SK-N-MC (cell line): ENCODE results near the gene RHBDD1.

Experiments
- EZH2 ChIP-seq: fragments of 200-600 bp; sonication (generic); IDR thresholded peaks from one replicate; pipeline ENCODE4 v1.6.1; 2017; ENCODE audit warnings: antibody characterized with exemption
- POLR2AphosphoS5 ChIP-seq: IDR thresholded peaks from 2 replicates; pipeline ENCODE4 v1.6.1; 2012; ENCODE audit warnings: mild to moderate bottlenecking, low read depth, low read length, borderline replicate concordance

DNA sequence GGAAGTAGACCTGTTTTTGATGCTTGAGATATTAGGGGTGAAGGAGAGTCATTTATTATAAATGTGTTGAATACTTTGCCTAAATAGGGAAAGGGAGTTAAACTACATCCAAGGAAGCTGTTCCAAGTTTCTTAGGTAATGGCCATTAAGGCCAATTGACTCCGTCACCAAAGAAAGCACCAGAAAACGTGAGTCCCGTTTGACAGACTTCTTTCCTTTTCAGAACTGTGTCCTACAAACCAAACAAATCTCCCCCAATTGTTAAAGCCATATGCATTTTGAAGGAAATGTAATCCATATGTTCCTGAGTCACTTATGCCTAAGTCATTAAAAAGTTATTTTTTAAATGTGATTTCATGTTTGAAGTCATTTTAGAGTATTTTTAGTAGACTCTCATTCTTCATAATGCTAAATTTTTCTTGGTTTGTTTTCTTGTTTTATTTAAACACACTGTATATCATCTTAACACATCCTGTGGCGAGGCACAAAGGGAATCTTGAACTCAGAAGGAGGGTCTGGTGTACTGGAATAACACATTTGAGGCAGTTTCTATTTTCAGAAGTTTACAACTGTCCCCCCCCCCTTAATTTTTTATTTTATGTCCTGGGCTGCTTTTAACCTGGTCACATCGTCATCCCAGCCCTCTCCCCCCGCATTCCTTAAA lies 133.7 kb downstream of the RHBDD1 start:
- TF ChIP-seq POLR2AphosphoS5 (no peak), EZH2 (no peak)
